H1 (cell line): ENCODE measurements around the gene HOXB3. TPM values are rescaled to one million over a fixed set of nuclear protein-coding genes. Genes with fewer than 3 reads are reported as not detected.

ENCODE experiments used
- CTCF ChIA-PET: fragments of 300-600 bp; sonication (Branson Sonifier 250); formaldehyde crosslinking; loops from one replicate; lab custom pipeline; 2021; ENCODE audit not compliant: partially characterized antibody; lab: Charles Lee
- POLR2A ChIA-PET: fragments of 300-600 bp; sonication (Branson Sonifier 250); formaldehyde crosslinking; loops from one replicate; lab custom pipeline; 2021; ENCODE audit warnings: inconsistent platforms; ENCODE audit not compliant: partially characterized antibody; lab: Charles Lee
- DNase-seq, 2 experiments: peaks; one replicate each; pipeline versions ENCODE4 v3.0.0 to v3.0.0-alpha.2; 2010 to 2022; ENCODE audit warnings: low spot score in 2 of 2, low read depth in 1 of 2, mixed read lengths in 1 of 2
- FAIRE-seq: peaks from 2 replicates; lab custom pipeline; 2011; peaks lifted over from hg19 to GRCh38; lab: Jason Lieb, UNC
- H2AFZ ChIP-seq: 2 replicates; pipeline ENCODE4 v1.8.1; 2012; ENCODE audit warnings: low read length, inconsistent platforms
- H2AK5ac ChIP-seq: 2 replicates; pipeline ENCODE4 v1.6.1; 2013; ENCODE audit warnings: low read depth, low read length
- H2BK120ac ChIP-seq: replicated peaks from 2 replicates; pipeline ENCODE3; 2013; ENCODE audit warnings: low read depth, low read length, inconsistent platforms
- H2BK12ac ChIP-seq: 2 replicates; pipeline ENCODE4 v1.6.1; 2013; ENCODE audit warnings: low read depth, low read length
- H2BK15ac ChIP-seq: 2 replicates; pipeline ENCODE4 v1.6.1; 2013; ENCODE audit warnings: low read length
- H2BK20ac ChIP-seq: 2 replicates; pipeline ENCODE4 v1.6.1; 2013; ENCODE audit warnings: low read length
- H2BK5ac ChIP-seq: 2 replicates; pipeline ENCODE4 v1.6.1; 2013; ENCODE audit warnings: low read depth, low read length
- H3K14ac ChIP-seq: 2 replicates; pipeline ENCODE4 v1.6.1; 2013; ENCODE audit warnings: inconsistent platforms; ENCODE audit not compliant: insufficient read length
- H3K18ac ChIP-seq: 2 replicates; pipeline ENCODE4 v1.6.1; 2013; ENCODE audit warnings: low read length; ENCODE audit errors: extremely low read depth
- H3K23ac ChIP-seq: 2 replicates; pipeline ENCODE4 v1.6.1; 2013; ENCODE audit warnings: inconsistent platforms; ENCODE audit not compliant: insufficient read length
- H3K23me2 ChIP-seq: 2 replicates; pipeline ENCODE4 v1.6.1; 2013; ENCODE audit warnings: low read depth, low read length
- H3K27ac ChIP-seq: 2 replicates; pipeline ENCODE4 v1.6.1; 2011; ENCODE audit warnings: low read depth, low read length, inconsistent platforms
- H3K27me3 ChIP-seq, 4 experiments: replicated peaks in 1 of 4; 1 replicate in 1 of 4; 2 replicates in 3 of 4; pipeline versions ENCODE4 v1.6.1 to v1.8.1; 2011 to 2013; ENCODE audit warnings: low read length in 3 of 4, mild to moderate bottlenecking in 3 of 4, inconsistent platforms in 2 of 4, mixed read lengths in 2 of 4, moderate library complexity in 1 of 4; ENCODE audit not compliant: control insufficient read depth in 3 of 4, insufficient read depth in 3 of 4; ENCODE audit errors: extremely low read depth in 1 of 4
- H3K36me3 ChIP-seq, 4 experiments: 2 replicates each; pipeline versions ENCODE4 v1.6.1 to v1.8.1; 2011 to 2013; ENCODE audit warnings: mild to moderate bottlenecking in 4 of 4, low read length in 3 of 4, moderate library complexity in 2 of 4, control low read depth in 1 of 4, inconsistent platforms in 1 of 4; ENCODE audit not compliant: insufficient read depth in 4 of 4, control insufficient read depth in 2 of 4
- H3K4ac ChIP-seq: replicated peaks from 2 replicates; pipeline ENCODE3; 2013; ENCODE audit warnings: low read length, low read depth, mixed read lengths, inconsistent platforms; ENCODE audit not compliant: insufficient read length
- H3K4me1 ChIP-seq, 4 experiments: replicated peaks in 1 of 4; 1 replicate in 1 of 4; 2 replicates in 3 of 4; pipeline versions ENCODE4 v1.6.1 to v1.8.1; 2011 to 2013; ENCODE audit warnings: low read length in 3 of 4, inconsistent platforms in 2 of 4, mixed read lengths in 1 of 4; ENCODE audit not compliant: insufficient read depth in 4 of 4, control insufficient read depth in 3 of 4
- H3K4me2 ChIP-seq, 2 experiments: 2 replicates each; pipeline versions ENCODE4 v1.6.1 to v1.8.1; 2011 to 2013; ENCODE audit warnings: low read depth in 2 of 2, low read length in 2 of 2, control low read depth in 1 of 2, inconsistent platforms in 1 of 2, mild to moderate bottlenecking in 1 of 2; ENCODE audit not compliant: insufficient read depth in 1 of 2
- H3K4me3 ChIP-seq, 4 experiments: fragments of 200-600, 300-600 bp in 1 of 4; sonication (generic), shearing (Covaris generic), sonication (Bioruptor Twin) in 1 of 4; 2 replicates each; pipeline versions ENCODE4 v1.5.1 to v1.8.1; 2011 to 2016; ENCODE audit warnings: low read length in 4 of 4, low read depth in 3 of 4, control low read depth in 2 of 4, inconsistent platforms in 2 of 4, mild to moderate bottlenecking in 2 of 4, mixed read lengths in 1 of 4, moderate library complexity in 1 of 4; ENCODE audit not compliant: insufficient read depth in 2 of 4; ENCODE audit errors: extremely low read depth in 1 of 4
- H3K56ac ChIP-seq: replicated peaks from 2 replicates; pipeline ENCODE3; 2013; ENCODE audit warnings: low read depth, mild to moderate bottlenecking, mixed read lengths, low read length, inconsistent platforms; ENCODE audit not compliant: insufficient read length
- H3K79me1 ChIP-seq: 2 replicates; pipeline ENCODE4 v1.6.1; 2013; ENCODE audit warnings: low read depth, low read length, control low read depth
- H3K79me2 ChIP-seq, 2 experiments: 2 replicates each; pipeline versions ENCODE4 v1.6.1 to v1.8.1; 2012 to 2013; ENCODE audit warnings: low read length in 2 of 2, mild to moderate bottlenecking in 2 of 2, inconsistent platforms in 1 of 2; ENCODE audit not compliant: insufficient read depth in 2 of 2, control insufficient read depth in 1 of 2
- H3K9ac ChIP-seq, 4 experiments: replicated peaks in 1 of 4; 1 replicate in 1 of 4; 2 replicates in 3 of 4; pipeline versions ENCODE4 v1.6.1 to v1.8.1; 2011 to 2013; ENCODE audit warnings: low read depth in 3 of 4, low read length in 3 of 4, control low read depth in 2 of 4, mild to moderate bottlenecking in 2 of 4, moderate library complexity in 2 of 4, inconsistent platforms in 1 of 4; ENCODE audit errors: extremely low read depth in 1 of 4
- H3K9me3 ChIP-seq, 2 experiments: 2 replicates each; pipeline versions ENCODE4 v1.6.1 to v1.8.1; 2012 to 2013; ENCODE audit warnings: mild to moderate bottlenecking in 2 of 2, moderate library complexity in 2 of 2, control low read depth in 1 of 2, inconsistent platforms in 1 of 2, low read depth in 1 of 2, low read length in 1 of 2, mixed read lengths in 1 of 2; ENCODE audit not compliant: insufficient read depth in 2 of 2
- H4K20me1 ChIP-seq, 2 experiments: replicated peaks in 1 of 2; 2 replicates each; pipeline versions ENCODE3 to v1.8.1; 2011 to 2013; ENCODE audit warnings: inconsistent platforms in 2 of 2, low read length in 2 of 2, mild to moderate bottlenecking in 1 of 2; ENCODE audit not compliant: insufficient read depth in 2 of 2, control insufficient read depth in 1 of 2
- H4K5ac ChIP-seq: 2 replicates; pipeline ENCODE4 v1.6.1; 2013; ENCODE audit warnings: low read length, low read depth, mixed read lengths, inconsistent platforms; ENCODE audit not compliant: insufficient read length
- H4K8ac ChIP-seq: 2 replicates; pipeline ENCODE4 v1.8.0; 2013; ENCODE audit warnings: mild to moderate bottlenecking, moderate library complexity, low read length, inconsistent platforms; ENCODE audit not compliant: insufficient read depth; ENCODE audit errors: extremely low read depth
- H4K91ac ChIP-seq: replicated peaks from 2 replicates; pipeline ENCODE3; 2013; ENCODE audit warnings: low read length, mixed read lengths, inconsistent platforms; ENCODE audit not compliant: insufficient read length
- CBX8 ChIP-seq: fragments of 300-800, 300-1000 bp; sonication (generic); IDR thresholded peaks from 2 replicates; pipeline ENCODE4 v1.7.1; 2016; ENCODE audit warnings: low read depth, low read length, borderline replicate concordance
- EZH2 ChIP-seq: fragments of 200-600 bp; sonication (generic); IDR thresholded peaks from 2 replicates; pipeline ENCODE4 v1.7.1; 2012; ENCODE audit warnings: low read depth, mild to moderate bottlenecking, moderate library complexity, low read length, inconsistent platforms; ENCODE audit not compliant: severe bottlenecking
- KDM4A ChIP-seq: IDR thresholded peaks from one replicate; pipeline ENCODE4 v1.7.1; 2012; ENCODE audit warnings: low read depth, mild to moderate bottlenecking, moderate library complexity, low read length, inconsistent platforms; ENCODE audit not compliant: severe bottlenecking
- POLR2AphosphoS5 ChIP-seq: IDR thresholded peaks from 2 replicates; pipeline ENCODE4 v1.6.1; 2011; ENCODE audit warnings: low read depth, low read length
- SIN3A ChIP-seq, 2 experiments: IDR thresholded peaks in 1 of 2; conservative IDR thresholded peaks in 1 of 2; 2 replicates each; pipeline ENCODE4 v1.6.1; 2011 to 2012; ENCODE audit warnings: low read length in 2 of 2, improper control_type of control experiment in 1 of 2, low read depth in 1 of 2, mild to moderate bottlenecking in 1 of 2
- SIRT6 ChIP-seq: IDR thresholded peaks from one replicate; pipeline ENCODE4 v1.7.1; 2012; ENCODE audit warnings: low read length, inconsistent platforms
- SRF ChIP-seq: IDR thresholded peaks from 2 replicates; pipeline ENCODE4 v1.6.1; 2011; ENCODE audit warnings: mild to moderate bottlenecking, low read depth, low read length, moderate library complexity
- SUZ12 ChIP-seq: fragments of 200-600 bp; sonication (generic); IDR thresholded peaks from 2 replicates; pipeline ENCODE4 v1.6.1; 2012; ENCODE audit warnings: mild to moderate bottlenecking, inconsistent platforms, low read length, moderate library complexity, mixed read lengths
- YY1 ChIP-seq: IDR thresholded peaks from 2 replicates; pipeline ENCODE4 v1.6.1; 2011; ENCODE audit warnings: low read depth, mild to moderate bottlenecking, low read length
- WGBS, 2 experiments: shearing (Covaris generic) in 1 of 2; methylation state at CpG; one replicate each; pipeline versions ENCODE4 v1.1.6 to v1.1.7; 2013 to 2015; ENCODE audit warnings: low lambda C conversion rate in 2 of 2, mixed read lengths in 2 of 2, inconsistent platforms in 1 of 2, low coverage in 1 of 2, missing lambda C conversion rate in 1 of 2; ENCODE audit not compliant: insufficient replicate concordance in 2 of 2, insufficient coverage in 1 of 2, insufficient read length in 1 of 2; ENCODE audit errors: extremely low coverage in 1 of 2, missing lambda C conversion rate in 1 of 2; 5-methylcytosine and 5-hydroxymethylcytosine counted together
- polyA plus RNA-seq, 7 experiments: library from polyadenylated mRNA; depleted of rRNA in 3 of 7; stranded (reverse) in 5 of 7; unstranded in 2 of 7; fragments of >200 nt in 5 of 7; fragments of 200-250 nt in 2 of 7; gene quantifications; 1 replicate in 5 of 7; 2 replicates in 1 of 7; 4 replicates in 1 of 7; pipeline versions ENCODE4 v1.2.1 to v1.2.3, GENCODE V29; 2011 to 2013; ENCODE audit warnings: missing spikeins in 2 of 7, mixed read lengths in 2 of 7
- total RNA-seq: library from RNA; stranded (reverse); fragmentation: NEBNext Ultra II Directional; extraction: Animal tissue kit (Norgen Biotek cat#: 25700); gene quantifications from 2 replicates; pipeline ENCODE4 v1.2.1, GENCODE V29; 2021

HOXB3 gene
- total and polyA plus RNA-seq, 2 of the 8 experiments (the other 6 are each of a cell fraction or from before 2014, with no cell fraction given): not detected

DNA sequence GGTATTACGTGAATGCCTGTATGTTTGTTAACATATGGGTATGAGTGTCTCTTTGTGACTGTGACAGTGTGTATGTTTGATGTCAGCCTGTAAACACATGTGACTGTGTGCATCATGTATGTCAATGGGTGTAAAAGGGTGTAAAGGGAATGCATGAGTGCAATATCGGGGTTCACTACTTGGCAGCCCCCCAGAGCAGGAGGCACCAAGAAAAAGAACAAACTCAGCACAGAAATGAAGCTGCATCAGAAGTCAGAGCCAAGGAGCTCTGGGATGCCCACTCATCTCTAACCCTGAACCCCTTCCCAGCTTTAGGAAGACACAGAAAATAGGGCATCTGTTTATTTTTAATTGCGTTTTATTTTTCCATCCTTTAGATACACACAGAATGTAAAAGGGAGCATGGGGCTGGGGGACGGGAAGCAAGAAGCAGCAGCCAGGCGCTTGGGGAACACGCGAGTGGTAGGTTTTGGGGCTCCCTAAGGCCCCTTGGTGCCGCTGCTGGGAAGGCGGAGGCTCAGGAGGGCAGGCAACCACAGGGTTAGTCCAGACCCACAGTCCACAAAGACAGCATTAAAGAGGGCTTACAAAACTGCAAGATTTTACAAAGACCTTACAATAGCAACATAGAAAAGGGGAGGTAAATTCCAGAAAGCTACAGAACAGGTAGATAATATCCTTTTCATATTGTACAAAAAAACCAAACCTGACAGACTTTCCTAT lies 17.0 kb upstream of the HOXB3 start:
- H2BK5ac ChIP-seq: no peak overlapping the region
- ChIA-PET CTCF (interaction anchor here (0.6 to 2.5 kb wide), 11 partner anchors 19 to 1427 kb away, joined by 3 to 8 read pairs (median 5); partner anchors contain the start of gene HOXB9), POLR2A (interaction anchor here (1.1 kb wide), 1 partner anchor 19 kb away, joined by 4 read pairs; the partner anchor contains the start of gene HOXB9)
- H3K23ac ChIP-seq: no peak overlapping the region
- H2BK120ac ChIP-seq: no peak overlapping the region
- H4K8ac ChIP-seq: no peak overlapping the region
- H3K23me2 ChIP-seq: peaks cover 2% of the 10 kb centered on the region; the same call in 1 of the 2 replicates
- H3K79me1 ChIP-seq: no peaks in the 10 kb centered on the region
- TF ChIP-seq CBX8 (peak; percentile 27; the same call in 1 of the 2 replicates), EZH2 (peak; percentile 9), POLR2AphosphoS5 (no peak), SUZ12 (peak; percentile 39; the same call in 1 of the 2 replicates), SIRT6 (no peak), KDM4A (no peak), SRF (no peak), SIN3A (conservative IDR thresholded peaks at IDR 0.05 in 1 of 2, IDR thresholded peaks at IDR 0.05 in 1 of 2; ENCODE audit: low read depth in 1 of 2, low read length in 2 of 2) (no peak), YY1 (no peak)
- H3K36me3 ChIP-seq: peaks cover 0 to 11% (median 0%) of the 10 kb centered on the region in 4 experiments; a peak in 1 of 8 replicates
- peak overlapping the region; percentile 100 for H2AK5ac ChIP-seq
- no peak overlapping the region; the same call in 1 of the 2 replicates for H2BK20ac ChIP-seq
- H3K4me3 ChIP-seq: no peak overlapping the region
- H3K4ac ChIP-seq: peak overlapping the region; percentile 39
- no peak overlapping the region for H3K4me2 ChIP-seq
- H3K4me1 ChIP-seq: peaks cover 0 to 4% (median 2%) of the 10 kb centered on the region in 4 experiments; a peak in 4 of 7 replicates
- no peaks in the 10 kb centered on the region for H3K9me3 ChIP-seq
- peaks cover 23 to 40% of the 10 kb centered on the region in 2 experiments for H4K20me1 ChIP-seq
- peak overlapping the region; percentile 92 for H2BK15ac ChIP-seq
- no peaks in the 10 kb centered on the region for H3K79me2 ChIP-seq
- no peak overlapping the region for H3K18ac ChIP-seq
- FAIRE-seq: no peak
- H2AFZ ChIP-seq: no peak overlapping the region
- no peak for DNase-seq
- H4K5ac ChIP-seq: no peak overlapping the region
- no peak overlapping the region for H3K14ac ChIP-seq
- WGBS, 2 experiments: 32% methylated on average over 7 of the region's 9 CpGs; no CpG with 5 or more reads in 1 of the 2 experiments
- no peak overlapping the region for H3K56ac ChIP-seq
- no peak overlapping the region for H3K27ac ChIP-seq
- H3K9ac ChIP-seq: no peak overlapping the region
- peaks cover 97 to 100% (median 99%) of the 10 kb centered on the region in 4 experiments for H3K27me3 ChIP-seq
- peak overlapping the region; percentile 99 for H2BK12ac ChIP-seq
- no peak overlapping the region for H4K91ac ChIP-seq
